ENCODE measurements around the gene CRY2. TPM values are rescaled to one million over a fixed set of nuclear protein-coding genes. Genes with fewer than 3 reads are reported as not detected.

CRY2 gene
- total RNA-seq, 4 donors from 2014 or later: 36.4 to 85.9 (median 37.9) TPM

GRCh38 chr11:45906965-45907611 is 59.8 kb downstream of the CRY2 start, which contains the start of gene FREY1:
Gene FREY1, minus strand, starts transcription at chr11:45907271. Its CDS starts 26 bp downstream, at chr11:45907245.
- peak in 1 of 2 donors; percentile 15 for ATAC-seq

GRCh38 chr11:45907911-45908370 is 60.7 kb downstream of the CRY2 start:
- no peak for ATAC-seq
- H3K4me1 ChIP-seq: no peaks in the 10 kb centered on the region
- no peaks in the 10 kb centered on the region for H3K27me3 ChIP-seq
- H3K36me3 ChIP-seq: peaks cover 0 to 37% of the 10 kb centered on the region in 2 donors
- in situ Hi-C loops (cut with MboI; ENCODE audit: low sequenced_read_pairs in 4 of 4) (no loop called here), intact Hi-C loops (cut with DNase I; ENCODE audit: low total_unique reads) (no loop called here)
- H3K9me3 ChIP-seq: no peaks in the 10 kb centered on the region
- H3K27ac ChIP-seq: no peak overlapping the region
- no peak for DNase-seq
- H3K4me3 ChIP-seq: no peak overlapping the region
- TF ChIP-seq CTCF (IDR thresholded peaks at IDR 0.05 in 4 of 5, conservative IDR thresholded peaks at IDR 0.05 in 1 of 5) (no peak), POLR2A (IDR thresholded peaks at IDR 0.05) (no peak)

More at GRCh38 chr11:45906965-45907611, 59.8 kb downstream of the CRY2 start, which contains the start of gene FREY1:
- intact Hi-C loops (cut with DNase I; ENCODE audit: low total_unique reads): no loop called here
- Histone ChIP-seq H3K4me3 (no peak within 1 kb of the TSS), H3K27ac (no peak within 1 kb of the TSS), H3K4me1 (no peaks in the 10 kb centered on the region), H3K27me3 (no peaks in the 10 kb centered on the region), H3K36me3 (peaks cover 0 to 29% of the 10 kb centered on the region in 2 donors), H3K9me3 (no peaks in the 10 kb centered on the region)
- in situ Hi-C loops (cut with MboI; ENCODE audit: low sequenced_read_pairs in 4 of 4): no loop called here
- TF ChIP-seq CTCF (IDR thresholded peaks at IDR 0.05 in 4 of 5, conservative IDR thresholded peaks at IDR 0.05 in 1 of 5) (no peak), POLR2A (IDR thresholded peaks at IDR 0.05) (no peak)
- no peak for DNase-seq

DNA sequence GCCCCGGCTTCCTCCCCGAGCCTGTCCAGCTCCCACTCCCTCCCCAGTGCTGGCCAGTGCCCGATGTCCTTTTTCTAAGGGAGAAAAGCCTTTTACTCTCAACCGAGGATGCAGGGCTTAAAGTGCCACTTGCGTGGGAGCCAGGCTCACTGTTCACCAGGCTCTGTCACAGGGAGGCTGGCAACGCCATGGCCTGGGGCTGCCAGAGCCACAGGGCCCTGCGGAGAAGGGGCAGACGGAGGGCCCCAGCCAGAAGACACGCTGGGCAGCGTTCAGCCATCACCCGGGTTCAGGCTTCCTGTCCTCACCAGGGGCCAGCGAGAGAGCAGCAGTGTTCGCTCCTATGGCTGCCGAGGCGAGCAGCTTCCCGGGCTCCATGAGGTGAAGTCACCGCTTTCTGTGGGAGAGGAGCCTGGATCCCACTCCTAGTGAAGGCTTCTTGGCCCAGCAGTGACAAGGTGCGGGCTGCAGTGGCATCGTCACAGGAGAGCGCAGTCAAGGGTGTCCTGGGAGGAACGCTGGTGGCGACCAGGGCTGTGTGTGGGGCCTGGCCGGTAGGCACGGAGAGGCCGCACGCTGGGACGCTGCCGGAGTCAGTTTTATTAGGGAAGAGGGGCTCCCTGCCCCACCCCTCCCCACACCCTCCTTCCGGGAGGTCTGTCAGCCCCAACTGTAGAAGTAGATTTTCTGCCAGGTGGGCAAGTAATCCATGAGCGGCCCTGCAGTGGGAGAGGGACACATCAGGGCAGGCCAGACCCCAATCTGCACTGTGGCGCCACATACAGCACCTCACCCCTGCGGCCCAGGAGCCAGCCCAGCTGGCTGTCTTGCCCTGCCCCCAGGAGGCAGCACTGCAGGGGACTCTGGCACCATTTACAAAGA is 62.6 kb downstream of the CRY2 start:
- Histone ChIP-seq H3K9me3 (no peaks in the 10 kb centered on the region), H3K4me3 (no peak overlapping the region), H3K27me3 (no peaks in the 10 kb centered on the region), H3K27ac (no peak overlapping the region), H3K36me3 (peaks cover 0 to 56% of the 10 kb centered on the region in 2 donors), H3K4me1 (no peaks in the 10 kb centered on the region)
- in situ Hi-C loops (cut with MboI; ENCODE audit: low sequenced_read_pairs in 4 of 4): loop anchor here in 1 of 4 donors (10.0 kb wide), 1 partner anchor 65 kb away; the partner anchor contains the start of gene CRY2
- no peak for DNase-seq
- ATAC-seq: no peak
- no peak for TF ChIP-seq POLR2A (IDR thresholded peaks at IDR 0.05)
- TF ChIP-seq CTCF (IDR thresholded peaks at IDR 0.05 in 4 of 5, conservative IDR thresholded peaks at IDR 0.05 in 1 of 5): no peak
- intact Hi-C loops (cut with DNase I; ENCODE audit: low total_unique reads): no loop called here

DNA sequence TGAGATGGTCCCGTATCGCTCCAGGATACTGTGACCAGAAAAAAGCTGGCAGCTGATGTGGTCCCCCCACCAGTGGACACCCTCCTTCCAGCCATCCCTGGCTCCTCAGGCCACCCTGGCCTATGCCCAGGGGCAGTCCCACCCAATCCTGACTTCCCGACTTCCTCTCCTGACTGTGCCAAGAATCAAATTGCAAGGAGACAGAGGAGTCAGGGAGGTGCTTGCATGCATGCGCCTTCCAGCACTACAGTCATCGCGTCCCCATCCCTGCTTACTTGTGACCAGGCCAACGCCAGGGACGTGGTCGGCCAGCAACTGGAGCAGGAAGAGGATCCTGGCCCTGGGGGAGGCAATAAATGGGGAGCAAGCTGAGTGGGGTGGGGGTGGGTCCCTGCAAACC is 63.3 kb downstream of the CRY2 start:
- no peak for ATAC-seq
- intact Hi-C loops (cut with DNase I; ENCODE audit: low total_unique reads): no loop called here
- H3K9me3 ChIP-seq: no peaks in the 10 kb centered on the region
- no peak overlapping the region for H3K27ac ChIP-seq
- H3K4me3 ChIP-seq: no peak overlapping the region
- no peaks in the 10 kb centered on the region for H3K27me3 ChIP-seq
- in situ Hi-C loops (cut with MboI; ENCODE audit: low sequenced_read_pairs in 4 of 4): loop anchor here in 1 of 4 donors (10.0 kb wide), 1 partner anchor 66 kb away; the partner anchor contains the start of gene CRY2
- no peaks in the 10 kb centered on the region for H3K4me1 ChIP-seq
- TF ChIP-seq CTCF (IDR thresholded peaks at IDR 0.05 in 4 of 5, conservative IDR thresholded peaks at IDR 0.05 in 1 of 5): no peak
- no peak for TF ChIP-seq POLR2A (IDR thresholded peaks at IDR 0.05)
- peaks cover 0 to 64% of the 10 kb centered on the region in 2 donors for H3K36me3 ChIP-seq
- no peak for DNase-seq

Data from gastrocnemius medialis (tissue), 4 donors.